H1 (cell line): Measurements from ENCODE around the gene PC. TPM values are rescaled to one million over a fixed set of nuclear protein-coding genes. Genes with fewer than 3 reads are reported as not detected.
A peak's percentile ranks its signal among the peaks of the same experiment; 100 is the strongest.

Source experiments
- CTCF ChIA-PET: fragments of 300-600 bp; sonication (Branson Sonifier 250); formaldehyde crosslinking; loops from one replicate; lab custom pipeline; 2021; ENCODE audit not compliant: partially characterized antibody; lab: Charles Lee
- POLR2A ChIA-PET: fragments of 300-600 bp; sonication (Branson Sonifier 250); formaldehyde crosslinking; loops from one replicate; lab custom pipeline; 2021; ENCODE audit warnings: inconsistent platforms; ENCODE audit not compliant: partially characterized antibody; lab: Charles Lee
- DNase-seq, 2 experiments: peaks; one replicate each; pipeline versions ENCODE4 v3.0.0 to v3.0.0-alpha.2; 2010 to 2022; ENCODE audit warnings: low spot score in 2 of 2, low read depth in 1 of 2, mixed read lengths in 1 of 2
- FAIRE-seq: peaks from 2 replicates; lab custom pipeline; 2011; peaks lifted over from hg19 to GRCh38; lab: Jason Lieb, UNC
- H2AFZ ChIP-seq: 2 replicates; pipeline ENCODE4 v1.8.1; 2012; ENCODE audit warnings: low read length, inconsistent platforms
- H2AK5ac ChIP-seq: 2 replicates; pipeline ENCODE4 v1.6.1; 2013; ENCODE audit warnings: low read depth, low read length
- H2BK120ac ChIP-seq: replicated peaks from 2 replicates; pipeline ENCODE3; 2013; ENCODE audit warnings: low read depth, low read length, inconsistent platforms
- H2BK12ac ChIP-seq: 2 replicates; pipeline ENCODE4 v1.6.1; 2013; ENCODE audit warnings: low read depth, low read length
- H2BK15ac ChIP-seq: 2 replicates; pipeline ENCODE4 v1.6.1; 2013; ENCODE audit warnings: low read length
- H2BK20ac ChIP-seq: 2 replicates; pipeline ENCODE4 v1.6.1; 2013; ENCODE audit warnings: low read length
- H2BK5ac ChIP-seq: 2 replicates; pipeline ENCODE4 v1.6.1; 2013; ENCODE audit warnings: low read depth, low read length
- H3K14ac ChIP-seq: 2 replicates; pipeline ENCODE4 v1.6.1; 2013; ENCODE audit warnings: inconsistent platforms; ENCODE audit not compliant: insufficient read length
- H3K18ac ChIP-seq: 2 replicates; pipeline ENCODE4 v1.6.1; 2013; ENCODE audit warnings: low read length; ENCODE audit errors: extremely low read depth
- H3K23ac ChIP-seq: 2 replicates; pipeline ENCODE4 v1.6.1; 2013; ENCODE audit warnings: inconsistent platforms; ENCODE audit not compliant: insufficient read length
- H3K23me2 ChIP-seq: 2 replicates; pipeline ENCODE4 v1.6.1; 2013; ENCODE audit warnings: low read depth, low read length
- H3K27ac ChIP-seq: 2 replicates; pipeline ENCODE4 v1.6.1; 2011; ENCODE audit warnings: low read depth, low read length, inconsistent platforms
- H3K27me3 ChIP-seq, 4 experiments: replicated peaks in 1 of 4; 1 replicate in 1 of 4; 2 replicates in 3 of 4; pipeline versions ENCODE4 v1.6.1 to v1.8.1; 2011 to 2013; ENCODE audit warnings: low read length in 3 of 4, mild to moderate bottlenecking in 3 of 4, inconsistent platforms in 2 of 4, mixed read lengths in 2 of 4, moderate library complexity in 1 of 4; ENCODE audit not compliant: control insufficient read depth in 3 of 4, insufficient read depth in 3 of 4; ENCODE audit errors: extremely low read depth in 1 of 4
- H3K36me3 ChIP-seq, 4 experiments: 2 replicates each; pipeline versions ENCODE4 v1.6.1 to v1.8.1; 2011 to 2013; ENCODE audit warnings: mild to moderate bottlenecking in 4 of 4, low read length in 3 of 4, moderate library complexity in 2 of 4, control low read depth in 1 of 4, inconsistent platforms in 1 of 4; ENCODE audit not compliant: insufficient read depth in 4 of 4, control insufficient read depth in 2 of 4
- H3K4ac ChIP-seq: replicated peaks from 2 replicates; pipeline ENCODE3; 2013; ENCODE audit warnings: low read length, low read depth, mixed read lengths, inconsistent platforms; ENCODE audit not compliant: insufficient read length
- H3K4me1 ChIP-seq, 4 experiments: replicated peaks in 1 of 4; 1 replicate in 1 of 4; 2 replicates in 3 of 4; pipeline versions ENCODE4 v1.6.1 to v1.8.1; 2011 to 2013; ENCODE audit warnings: low read length in 3 of 4, inconsistent platforms in 2 of 4, mixed read lengths in 1 of 4; ENCODE audit not compliant: insufficient read depth in 4 of 4, control insufficient read depth in 3 of 4
- H3K4me2 ChIP-seq, 2 experiments: 2 replicates each; pipeline versions ENCODE4 v1.6.1 to v1.8.1; 2011 to 2013; ENCODE audit warnings: low read depth in 2 of 2, low read length in 2 of 2, control low read depth in 1 of 2, inconsistent platforms in 1 of 2, mild to moderate bottlenecking in 1 of 2; ENCODE audit not compliant: insufficient read depth in 1 of 2
- H3K4me3 ChIP-seq, 4 experiments: fragments of 200-600, 300-600 bp in 1 of 4; sonication (generic), shearing (Covaris generic), sonication (Bioruptor Twin) in 1 of 4; 2 replicates each; pipeline versions ENCODE4 v1.5.1 to v1.8.1; 2011 to 2016; ENCODE audit warnings: low read length in 4 of 4, low read depth in 3 of 4, control low read depth in 2 of 4, inconsistent platforms in 2 of 4, mild to moderate bottlenecking in 2 of 4, mixed read lengths in 1 of 4, moderate library complexity in 1 of 4; ENCODE audit not compliant: insufficient read depth in 2 of 4; ENCODE audit errors: extremely low read depth in 1 of 4
- H3K56ac ChIP-seq: replicated peaks from 2 replicates; pipeline ENCODE3; 2013; ENCODE audit warnings: low read depth, mild to moderate bottlenecking, mixed read lengths, low read length, inconsistent platforms; ENCODE audit not compliant: insufficient read length
- H3K79me1 ChIP-seq: 2 replicates; pipeline ENCODE4 v1.6.1; 2013; ENCODE audit warnings: low read depth, low read length, control low read depth
- H3K79me2 ChIP-seq, 2 experiments: 2 replicates each; pipeline versions ENCODE4 v1.6.1 to v1.8.1; 2012 to 2013; ENCODE audit warnings: low read length in 2 of 2, mild to moderate bottlenecking in 2 of 2, inconsistent platforms in 1 of 2; ENCODE audit not compliant: insufficient read depth in 2 of 2, control insufficient read depth in 1 of 2
- H3K9ac ChIP-seq, 4 experiments: replicated peaks in 1 of 4; 1 replicate in 1 of 4; 2 replicates in 3 of 4; pipeline versions ENCODE4 v1.6.1 to v1.8.1; 2011 to 2013; ENCODE audit warnings: low read depth in 3 of 4, low read length in 3 of 4, control low read depth in 2 of 4, mild to moderate bottlenecking in 2 of 4, moderate library complexity in 2 of 4, inconsistent platforms in 1 of 4; ENCODE audit errors: extremely low read depth in 1 of 4
- H3K9me3 ChIP-seq, 2 experiments: 2 replicates each; pipeline versions ENCODE4 v1.6.1 to v1.8.1; 2012 to 2013; ENCODE audit warnings: mild to moderate bottlenecking in 2 of 2, moderate library complexity in 2 of 2, control low read depth in 1 of 2, inconsistent platforms in 1 of 2, low read depth in 1 of 2, low read length in 1 of 2, mixed read lengths in 1 of 2; ENCODE audit not compliant: insufficient read depth in 2 of 2
- H4K20me1 ChIP-seq, 2 experiments: replicated peaks in 1 of 2; 2 replicates each; pipeline versions ENCODE3 to v1.8.1; 2011 to 2013; ENCODE audit warnings: inconsistent platforms in 2 of 2, low read length in 2 of 2, mild to moderate bottlenecking in 1 of 2; ENCODE audit not compliant: insufficient read depth in 2 of 2, control insufficient read depth in 1 of 2
- H4K5ac ChIP-seq: 2 replicates; pipeline ENCODE4 v1.6.1; 2013; ENCODE audit warnings: low read length, low read depth, mixed read lengths, inconsistent platforms; ENCODE audit not compliant: insufficient read length
- H4K8ac ChIP-seq: 2 replicates; pipeline ENCODE4 v1.8.0; 2013; ENCODE audit warnings: mild to moderate bottlenecking, moderate library complexity, low read length, inconsistent platforms; ENCODE audit not compliant: insufficient read depth; ENCODE audit errors: extremely low read depth
- H4K91ac ChIP-seq: replicated peaks from 2 replicates; pipeline ENCODE3; 2013; ENCODE audit warnings: low read length, mixed read lengths, inconsistent platforms; ENCODE audit not compliant: insufficient read length
- CTBP2 ChIP-seq: IDR thresholded peaks from 2 replicates; pipeline ENCODE4 v1.7.0; 2011; ENCODE audit warnings: borderline replicate concordance, mild to moderate bottlenecking, moderate library complexity, mixed read lengths, low read length; ENCODE audit not compliant: insufficient read depth, insufficient read length
- EZH2 ChIP-seq: fragments of 200-600 bp; sonication (generic); IDR thresholded peaks from 2 replicates; pipeline ENCODE4 v1.7.1; 2012; ENCODE audit warnings: low read depth, mild to moderate bottlenecking, moderate library complexity, low read length, inconsistent platforms; ENCODE audit not compliant: severe bottlenecking
- RXRA ChIP-seq: IDR thresholded peaks from 2 replicates; pipeline ENCODE4 v1.6.1; 2011; ENCODE audit warnings: low read depth, mild to moderate bottlenecking, low read length, moderate library complexity; ENCODE audit not compliant: insufficient read depth
- SIX5 ChIP-seq: IDR thresholded peaks from 2 replicates; pipeline ENCODE4 v1.6.1; 2011; ENCODE audit warnings: mild to moderate bottlenecking, low read depth, low read length
- SUZ12 ChIP-seq: fragments of 200-600 bp; sonication (generic); IDR thresholded peaks from 2 replicates; pipeline ENCODE4 v1.6.1; 2012; ENCODE audit warnings: mild to moderate bottlenecking, inconsistent platforms, low read length, moderate library complexity, mixed read lengths
- WGBS, 2 experiments: shearing (Covaris generic) in 1 of 2; methylation state at CpG; one replicate each; pipeline versions ENCODE4 v1.1.6 to v1.1.7; 2013 to 2015; ENCODE audit warnings: low lambda C conversion rate in 2 of 2, mixed read lengths in 2 of 2, inconsistent platforms in 1 of 2, low coverage in 1 of 2, missing lambda C conversion rate in 1 of 2; ENCODE audit not compliant: insufficient replicate concordance in 2 of 2, insufficient coverage in 1 of 2, insufficient read length in 1 of 2; ENCODE audit errors: extremely low coverage in 1 of 2, missing lambda C conversion rate in 1 of 2; 5-methylcytosine and 5-hydroxymethylcytosine counted together
- polyA plus RNA-seq, 7 experiments: library from polyadenylated mRNA; depleted of rRNA in 3 of 7; stranded (reverse) in 5 of 7; unstranded in 2 of 7; fragments of >200 nt in 5 of 7; fragments of 200-250 nt in 2 of 7; gene quantifications; 1 replicate in 5 of 7; 2 replicates in 1 of 7; 4 replicates in 1 of 7; pipeline versions ENCODE4 v1.2.1 to v1.2.3, GENCODE V29; 2011 to 2013; ENCODE audit warnings: missing spikeins in 2 of 7, mixed read lengths in 2 of 7
- total RNA-seq: library from RNA; stranded (reverse); fragmentation: NEBNext Ultra II Directional; extraction: Animal tissue kit (Norgen Biotek cat#: 25700); gene quantifications from 2 replicates; pipeline ENCODE4 v1.2.1, GENCODE V29; 2021

Gene PC
- total and polyA plus RNA-seq, 2 of the 8 experiments (the other 6 are each of a cell fraction or from before 2014, with no cell fraction given), result 11.5 to 27.5 TPM

DNA sequence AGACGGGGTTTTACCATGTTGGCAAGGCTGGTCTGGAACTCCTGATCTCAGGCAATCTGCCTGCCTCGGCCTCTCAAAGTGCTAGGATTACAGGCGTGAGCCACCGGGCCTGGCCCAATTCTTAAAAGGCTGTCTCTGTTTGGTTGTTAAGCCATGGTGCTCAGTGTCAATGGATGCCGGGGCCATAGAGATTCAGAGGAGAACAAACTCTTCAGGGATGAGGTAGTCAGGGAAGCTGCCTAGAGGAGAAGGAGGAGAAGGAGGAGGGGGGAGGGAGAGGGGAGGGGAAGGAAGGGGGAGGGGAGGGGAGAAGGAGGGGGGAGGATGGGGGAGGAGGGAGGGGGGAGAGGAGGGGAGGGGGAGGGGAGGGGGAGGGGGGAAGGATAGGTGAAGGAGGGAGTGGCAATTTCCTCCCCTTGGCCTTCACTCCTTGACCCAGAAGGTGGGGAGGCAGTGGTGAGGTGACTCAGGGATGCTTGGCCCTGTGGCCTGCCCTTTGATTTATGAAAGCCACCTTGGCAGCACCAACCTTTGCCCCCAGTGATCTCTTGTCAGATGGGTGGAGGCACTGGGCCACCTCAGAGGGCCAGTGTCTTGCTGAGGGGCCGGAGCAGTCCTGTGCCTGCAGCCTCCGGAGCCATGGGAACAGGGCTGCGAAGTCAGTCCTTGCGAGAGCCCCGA is 16.7 kb upstream of the PC start, which contains the start of gene C11orf86:
C11orf86 (plus strand) TSS at position 581 of the 681 bp plus-strand sequence; CDS start at position 640, 59 bp downstream.
- CTCF ChIA-PET, result interaction anchor here (0.6 to 5.9 kb wide), 31 partner anchors 9 to 261 kb away, joined by 3 to 74 read pairs (median 9); partner anchors contain the start of genes PC, RCE1 and SYT12

More for the DNA sequence above, 16.7 kb upstream of the PC start, which contains the start of gene C11orf86:
- WGBS, 2 experiments, result 84% methylated on average over 10 of the region's 10 CpGs; no CpG with 5 or more reads in 1 of the 2 experiments
- Histone ChIP-seq H4K91ac (peak within 1 kb of the TSS; percentile 38), H3K4ac (no peak within 1 kb of the TSS), H3K36me3 (no peaks in the 10 kb centered on the region), H4K8ac (no peak within 1 kb of the TSS), H3K14ac (no peak within 1 kb of the TSS), H3K23ac (no peak within 1 kb of the TSS), H3K56ac (no peak within 1 kb of the TSS), H3K9me3 (no peaks in the 10 kb centered on the region; a peak in 1 of 4 replicates), H3K4me2 (no peak within 1 kb of the TSS), H3K79me2 (no peaks in the 10 kb centered on the region), H3K27ac (no peak within 1 kb of the TSS), H2BK15ac (peak within 1 kb of the TSS; percentile 37; the same call in 1 of the 2 replicates), H3K79me1 (no peaks in the 10 kb centered on the region), H3K23me2 (no peaks in the 10 kb centered on the region), H2BK20ac (peak within 1 kb of the TSS; percentile 10; the same call in 1 of the 2 replicates), H2AFZ (no peak within 1 kb of the TSS), H2AK5ac (no peak within 1 kb of the TSS), H4K5ac (no peak within 1 kb of the TSS), H3K9ac (no peak within 1 kb of the TSS), H3K18ac (peak within 1 kb of the TSS; percentile 56), H3K27me3 (no peaks in the 10 kb centered on the region), H3K4me3 (no peak within 1 kb of the TSS), H2BK120ac (no peak within 1 kb of the TSS), H2BK5ac (peak within 1 kb of the TSS; percentile 66; the same call in 1 of the 2 replicates), H4K20me1 (no peaks in the 10 kb centered on the region), H2BK12ac (peak within 1 kb of the TSS; percentile 10; the same call in 1 of the 2 replicates), H3K4me1 (peaks cover 0 to 3% (median 0%) of the 10 kb centered on the region in 4 experiments; a peak in 1 of 7 replicates)
- POLR2A ChIA-PET, result interaction anchor here (0.8 to 4.6 kb wide), 7 partner anchors 10 to 130 kb away, joined by 3 to 18 read pairs (median 5); partner anchors contain the start of genes PC and RCE1
- no peak for FAIRE-seq
- TF ChIP-seq EZH2 (no peak), CTBP2 (no peak), RXRA (no peak), SIX5 (no peak), SUZ12 (no peak)
- peak in 1 of 2 experiments; percentile 65 for DNase-seq
